LNCAP (cell line): ENCODE data around the gene BOD1L1.

Source experiments
- CTCF ChIP-seq: fragments of 450-650 bp; IDR thresholded peaks from 2 replicates; pipeline ENCODE4 v1.5.1; 2017; ENCODE audit warnings: mild to moderate bottlenecking

Gene BOD1L1

DNA sequence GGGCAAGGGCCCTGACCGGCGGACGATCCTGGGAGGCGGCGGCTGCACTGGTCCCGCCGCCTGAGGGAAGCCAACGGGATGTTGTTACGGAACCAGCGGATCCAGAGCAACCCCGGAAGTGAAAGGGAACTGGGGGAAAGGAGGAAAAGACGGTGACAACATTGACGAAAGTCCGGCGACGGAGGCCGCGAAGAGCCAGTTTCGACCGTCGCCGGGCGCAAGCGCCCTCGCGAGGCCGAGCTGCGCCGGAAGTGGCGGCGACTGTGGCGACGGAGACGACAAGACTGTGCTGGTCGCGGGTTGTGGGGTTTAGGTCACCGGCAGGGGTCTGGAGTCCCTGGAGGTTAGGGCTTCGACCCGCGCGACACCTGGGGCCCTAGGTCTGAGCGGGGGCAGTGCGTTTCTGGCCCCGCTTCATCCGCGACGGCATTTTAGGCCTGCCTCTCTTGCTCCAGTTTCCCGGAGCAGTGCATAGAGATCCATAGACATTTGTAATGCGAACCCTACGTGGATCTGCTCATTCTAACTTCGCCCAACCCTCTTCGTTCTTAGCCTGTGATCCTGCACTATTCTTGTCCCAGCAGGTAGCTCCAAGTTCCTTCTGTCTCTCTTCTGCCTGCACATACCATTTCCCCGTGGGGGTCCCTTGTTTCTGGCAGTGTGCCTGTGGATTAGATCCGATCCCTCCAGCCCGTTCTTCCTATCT is at the start of gene BOD1L1:
BOD1L1 (minus strand) TSS at position 120 of the 706 bp plus-strand sequence. CDS start 138 bp downstream, outside the sequence.
- peak; percentile 47; the same call in 1 of the 2 replicates for TF ChIP-seq CTCF

DNA sequence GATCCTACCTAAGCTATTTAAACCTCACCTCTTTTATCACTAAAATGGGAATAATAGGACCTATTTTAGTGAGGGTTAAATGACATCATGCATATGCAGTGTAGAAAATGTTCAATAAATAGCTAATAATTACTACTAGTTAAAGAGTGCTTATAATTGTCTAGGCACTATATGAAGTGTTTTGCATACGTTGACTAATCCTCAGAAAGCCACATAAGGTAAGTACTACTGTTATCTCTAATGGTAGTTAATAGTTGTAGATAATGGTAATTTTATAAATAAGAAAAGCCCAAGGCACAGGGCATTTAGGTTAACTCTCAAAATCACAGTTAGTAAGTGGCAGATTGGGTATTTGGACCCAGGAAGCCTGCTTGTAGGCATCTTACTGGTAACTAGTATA is 47.4 kb upstream of the BOD1L1 start:
- no peak for TF ChIP-seq CTCF

DNA sequence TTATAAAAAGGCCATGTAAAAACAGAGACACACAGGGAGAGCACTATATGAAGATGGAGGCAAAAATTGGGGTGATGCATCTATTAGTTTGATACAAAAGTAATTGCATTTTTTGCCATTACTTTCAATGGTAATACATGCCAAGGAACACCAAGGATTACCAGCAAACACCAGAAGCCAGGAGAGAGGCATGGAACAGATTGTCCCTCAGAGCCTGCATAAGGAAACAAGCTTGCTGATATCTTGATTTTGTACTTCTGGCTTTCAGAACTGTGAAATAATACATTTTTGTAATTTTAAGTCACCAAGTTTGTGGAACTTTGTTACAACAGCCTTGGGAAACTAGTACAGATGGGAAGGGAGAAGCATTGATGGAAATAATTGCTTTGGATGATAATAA is 45.6 kb upstream of the BOD1L1 start:
- no peak for TF ChIP-seq CTCF

GRCh38 chr4:13670456-13671160 is 43.1 kb upstream of the BOD1L1 start:
- no peak for TF ChIP-seq CTCF

- TF ChIP-seq CTCF, result no peak
Measured at GRCh38 chr4:13665701-13666660, 38.5 kb upstream of the BOD1L1 start.

DNA sequence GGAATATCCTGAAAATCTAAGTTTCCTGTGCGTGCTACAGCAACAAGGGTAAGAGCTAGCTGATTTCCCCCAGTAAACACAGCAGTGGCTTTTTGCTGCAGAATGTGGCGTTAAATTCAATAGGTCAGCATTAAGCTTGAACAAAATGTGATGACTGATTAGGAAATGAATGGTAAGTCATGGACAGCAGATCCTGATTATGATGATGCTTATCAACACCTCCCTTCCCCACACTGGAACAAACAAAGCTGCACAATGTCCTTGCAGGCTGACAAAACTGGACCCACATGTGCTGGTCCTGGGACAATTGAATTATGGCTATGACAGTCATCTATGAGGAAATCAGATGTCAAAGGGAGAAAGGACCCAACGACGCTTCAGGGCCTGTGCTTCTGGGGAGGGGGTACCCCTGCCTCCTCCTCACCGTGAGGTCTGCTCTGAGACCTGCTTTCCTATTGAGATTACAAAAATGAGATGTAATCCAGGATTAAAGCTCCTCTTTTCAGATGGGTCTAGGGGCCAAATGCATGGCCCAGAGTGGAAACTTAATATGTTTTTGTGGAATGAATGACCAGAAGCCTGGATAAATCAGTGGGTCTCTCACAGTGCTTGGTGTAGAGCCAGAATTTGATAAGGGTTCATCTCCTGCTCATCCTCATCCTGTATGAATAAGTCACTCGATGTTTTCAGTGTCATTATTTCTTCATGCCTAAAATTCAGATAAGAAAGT is 32.0 kb upstream of the BOD1L1 start:
- TF ChIP-seq CTCF, result no peak
